Measurements from ENCODE around the gene BRSK1.

BRSK1 gene

GRCh38 chr19:55354698-55355212 is 71.0 kb downstream of the BRSK1 start, which contains the start of gene COX6B2:
COX6B2 (minus strand) TSS chr19:55354719; CDS start chr19:55354521, 198 bp downstream.
- no peak for DNase-seq

GRCh38 chr19:55355213-55355821 is 71.5 kb downstream of the BRSK1 start:
- no peak for DNase-seq

- no peak for DNase-seq
These were observed 74.7 kb downstream of the BRSK1 start for GRCh38 chr19:55358493-55358892.

GRCh38 chr19:55358943-55359908 is 75.4 kb downstream of the BRSK1 start:
- DNase-seq: no peak

- DNase-seq: no peak
These were observed 77.1 kb downstream of the BRSK1 start for GRCh38 chr19:55360902-55361301.
